HCT116 (cell line): ENCODE measurements around the gene ADAM10. TPM values are rescaled to one million over a fixed set of nuclear protein-coding genes. Genes with fewer than 3 reads are reported as not detected.

Experiments used
- ATAC-seq: fragments of 200-7000 bp; cut with Tn5 transposase; 2 replicates; pipeline ENCODE4 v1.9.1; 2020; ENCODE audit warnings: mild to moderate bottlenecking, moderate library complexity
- BruUV-seq: library from RNA; stranded (reverse); fragments of 400-500 nt; replicated peaks from 2 replicates; lab custom pipeline; 2021; lab: Mats Ljungman, UMichigan
- CTCF ChIA-PET: fragments of 300-600 bp; sonication (Branson Sonifier 250); formaldehyde crosslinking; loops from one replicate; lab custom pipeline; 2021; ENCODE audit warnings: antibody characterized with exemption; lab: Charles Lee
- POLR2A ChIA-PET: fragments of 300-600, 350-600 bp; sonication (Branson Sonifier 250); formaldehyde crosslinking; loops from one replicate; lab custom pipeline; 2021; ENCODE audit warnings: antibody characterized with exemption; lab: Charles Lee
- RAD21 ChIA-PET, 2 experiments: fragments of 300-600 bp; sonication (Branson Sonifier 250); formaldehyde crosslinking; loops; one replicate each; lab custom pipeline; 2023; ENCODE audit warnings: low total read pairs in 2 of 2; ENCODE audit not compliant: uncharacterized antibody in 2 of 2, unreplicated experiment in 2 of 2, low non-redundant PET in 1 of 2; lab: Charles Lee
- DNase-seq: peaks from one replicate; pipeline ENCODE4 v3.0.0-alpha.2; 2010; ENCODE audit warnings: low read depth, low spot score
- H2AFZ ChIP-seq: fragments of 200-600 bp; shearing (Covaris generic), sonication (generic); 2 replicates; pipeline ENCODE4 v1.6.1; 2017; ENCODE audit warnings: low read depth, mixed run types, mixed read lengths, antibody characterized with exemption, low read length; ENCODE audit not compliant: poor library complexity, severe bottlenecking
- H3K27ac ChIP-seq: 2 replicates; pipeline ENCODE4 v1.5.1; 2012; ENCODE audit warnings: low read depth, low read length
- H3K27me3 ChIP-seq: fragments of 200-600 bp; sonication (generic); 2 replicates; pipeline ENCODE4 v1.6.1; 2016; ENCODE audit warnings: mixed run types, low read length, mixed read lengths; ENCODE audit not compliant: insufficient read depth
- H3K36me3 ChIP-seq, 2 experiments: fragments of 200-500 bp in 1 of 2; fragments of 200-600 bp in 1 of 2; sonication (Bioruptor generic) in 1 of 2; sonication (generic) in 1 of 2; 2 replicates each; pipeline versions ENCODE4 v1.5.1 to v1.6.1; 2014 to 2016; ENCODE audit warnings: low read length in 2 of 2, inconsistent platforms in 1 of 2, mixed read lengths in 1 of 2, mixed run types in 1 of 2; ENCODE audit not compliant: insufficient read depth in 2 of 2, control insufficient read depth in 1 of 2
- H3K4me1 ChIP-seq, 2 experiments: fragments of 200-600 bp in 1 of 2; sonication (generic) in 1 of 2; 2 replicates each; pipeline versions ENCODE4 v1.5.1 to v1.6.1; 2012 to 2017; ENCODE audit warnings: low read length in 2 of 2, inconsistent platforms in 1 of 2, mild to moderate bottlenecking in 1 of 2, mixed read lengths in 1 of 2, mixed run types in 1 of 2, moderate library complexity in 1 of 2; ENCODE audit not compliant: insufficient read depth in 2 of 2, control insufficient read depth in 1 of 2
- H3K4me2 ChIP-seq: fragments of 200-600 bp; sonication (generic); 2 replicates; pipeline ENCODE4 v1.6.1; 2017; ENCODE audit warnings: mixed run types, low read length, mixed read lengths
- H3K4me3 ChIP-seq, 2 experiments: fragments of 200-600 bp in 1 of 2; sonication (generic) in 1 of 2; replicated peaks in 1 of 2; 2 replicates each; pipeline ENCODE4 v1.5.1; 2011 to 2016; ENCODE audit warnings: low read length in 2 of 2, control low read depth in 1 of 2, low read depth in 1 of 2, mild to moderate bottlenecking in 1 of 2, mixed read lengths in 1 of 2, mixed run types in 1 of 2
- H3K79me2 ChIP-seq: fragments of 200-600 bp; sonication (generic); 2 replicates; pipeline ENCODE4 v1.6.1; 2017; ENCODE audit warnings: mild to moderate bottlenecking, mixed run types, low read length, moderate library complexity, mixed read lengths; ENCODE audit not compliant: insufficient read depth
- H3K9ac ChIP-seq: fragments of 200-600 bp; sonication (generic); 2 replicates; pipeline ENCODE4 v1.6.1; 2016; ENCODE audit warnings: low read length, mixed read lengths
- H3K9me2 ChIP-seq: fragments of 200-600 bp; sonication (generic), shearing (Covaris generic); 2 replicates; pipeline ENCODE4 v1.6.1; 2017; ENCODE audit warnings: mixed run types, mild to moderate bottlenecking, moderate library complexity; ENCODE audit not compliant: insufficient read depth
- H3K9me3 ChIP-seq, 2 experiments: fragments of 200-500 bp in 1 of 2; fragments of 200-600 bp in 1 of 2; sonication (Bioruptor generic) in 1 of 2; sonication (generic) in 1 of 2; 2 replicates each; pipeline ENCODE4 v1.6.1; 2014 to 2017; ENCODE audit warnings: low read length in 2 of 2, mixed read lengths in 2 of 2, inconsistent platforms in 1 of 2, low read depth in 1 of 2, mild to moderate bottlenecking in 1 of 2, mixed run types in 1 of 2, moderate library complexity in 1 of 2; ENCODE audit not compliant: control insufficient read depth in 1 of 2, insufficient read depth in 1 of 2
- H4K20me1 ChIP-seq: fragments of 200-600 bp; sonication (generic), shearing (Covaris generic); 2 replicates; pipeline ENCODE4 v1.6.1; 2017; ENCODE audit warnings: mixed run types, mild to moderate bottlenecking, moderate library complexity; ENCODE audit not compliant: insufficient read depth
- ATF3 ChIP-seq: IDR thresholded peaks from 2 replicates; pipeline ENCODE4 v1.6.1; 2012
- CBX3 ChIP-seq: IDR thresholded peaks from 2 replicates; pipeline ENCODE4 v1.6.1; 2012; ENCODE audit warnings: low read depth
- CEBPB ChIP-seq: IDR thresholded peaks from 2 replicates; pipeline ENCODE4 v1.6.1; 2012; ENCODE audit warnings: low read depth
- CTCF ChIP-seq, 3 experiments: fragments of 200-600 bp in 1 of 3; sonication (generic) in 1 of 3; IDR thresholded peaks in 2 of 3; conservative IDR thresholded peaks in 1 of 3; 2 replicates each; pipeline ENCODE4 v1.5.1; 2012 to 2017; ENCODE audit warnings: low read depth in 2 of 3, low read length in 2 of 3, antibody characterized with exemption in 1 of 3, borderline replicate concordance in 1 of 3, control low read depth in 1 of 3, mild to moderate bottlenecking in 1 of 3, mixed read lengths in 1 of 3, mixed run types in 1 of 3, moderate library complexity in 1 of 3; ENCODE audit not compliant: insufficient read depth in 1 of 3
- EGR1 ChIP-seq: IDR thresholded peaks from 2 replicates; pipeline ENCODE4 v1.6.1; 2012; ENCODE audit warnings: low read depth
- ELF1 ChIP-seq: IDR thresholded peaks from 2 replicates; pipeline ENCODE4 v1.6.1; 2012; ENCODE audit warnings: low read depth, borderline replicate concordance
- EZH2 ChIP-seq: fragments of 200-600 bp; sonication (generic); IDR thresholded peaks from 2 replicates; pipeline ENCODE4 v1.6.1; 2017; ENCODE audit warnings: antibody characterized with exemption, mixed run types
- EZH2phosphoT487 ChIP-seq: fragments of 200-600 bp; IDR thresholded peaks from 2 replicates; pipeline ENCODE4 v1.6.1; 2018; ENCODE audit warnings: antibody characterized with exemption, borderline replicate concordance
- POLR2AphosphoS5 ChIP-seq: IDR thresholded peaks from 2 replicates; pipeline ENCODE4 v1.6.1; 2011; ENCODE audit warnings: mild to moderate bottlenecking, low read depth, low read length, moderate library complexity
- RAD21 ChIP-seq: IDR thresholded peaks from 2 replicates; pipeline ENCODE4 v1.6.1; 2012; ENCODE audit warnings: low read depth, mild to moderate bottlenecking
- SP1 ChIP-seq: IDR thresholded peaks from 2 replicates; pipeline ENCODE4 v1.6.1; 2012; ENCODE audit warnings: low read depth
- ZBTB33 ChIP-seq: IDR thresholded peaks from 2 replicates; pipeline ENCODE4 v1.6.1; 2011; ENCODE audit warnings: mild to moderate bottlenecking, low read length, moderate library complexity; ENCODE audit not compliant: insufficient replicate concordance; ENCODE audit errors: extremely low read depth
- intact Hi-C: fragments of 100-400 bp; cut with micrococcal nuclease; formaldehyde crosslinking; loops from 2 replicates; pipeline ENCODE4 v1.10.0; 2022
- total RNA-seq: library from RNA; stranded (reverse); gene quantifications from one replicate; pipeline ENCODE4 v1.2.1, GENCODE V29; 2021; ENCODE audit not compliant: unreplicated experiment

The ADAM10 gene
- total RNA-seq, 1 experiment from 2014 or later = 158 TPM

- no peak for ATAC-seq
- BruUV-seq = no TSS peak
- POLR2A ChIA-PET = interaction anchor here (0.7 to 1.1 kb wide), 2 partner anchors 12 to 26 kb away, joined by 3 to 5 read pairs; no protein-coding TSS in a partner anchor
- no peaks in the 10 kb centered on the region for H3K9me2 ChIP-seq
- no peak overlapping the region for H2AFZ ChIP-seq
- no peak for TF ChIP-seq EZH2phosphoT487
- TF ChIP-seq CTCF (IDR thresholded peaks at IDR 0.05 in 2 of 3, conservative IDR thresholded peaks at IDR 0.05 in 1 of 3; ENCODE audit: borderline replicate concordance in 1 of 3, insufficient read depth in 1 of 3, low read depth in 2 of 3, low read length in 2 of 3) = no peak
- no peak for TF ChIP-seq RAD21
- no peak for TF ChIP-seq EZH2
- TF ChIP-seq POLR2AphosphoS5 = no peak
- no peak for TF ChIP-seq SP1
- no peak for TF ChIP-seq EGR1
- no peak for TF ChIP-seq ELF1
- TF ChIP-seq CBX3 = no peak
- TF ChIP-seq ATF3 = no peak
- TF ChIP-seq ZBTB33 = no peak
- no peak for TF ChIP-seq CEBPB
- TF ChIP-seq, all 23 proteins: peak for 0
- RAD21 ChIA-PET = no interaction called here
- H4K20me1 ChIP-seq = no peaks in the 10 kb centered on the region
- intact Hi-C loops = no loop called here
- H3K79me2 ChIP-seq = no peaks in the 10 kb centered on the region
- H3K27ac ChIP-seq = no peak overlapping the region
- H3K4me2 ChIP-seq = no peak overlapping the region
- H3K4me1 ChIP-seq = no peaks in the 10 kb centered on the region
- no peaks in the 10 kb centered on the region for H3K36me3 ChIP-seq
- no peaks in the 10 kb centered on the region for H3K27me3 ChIP-seq
- H3K9me3 ChIP-seq = peaks cover 0 to 4% of the 10 kb centered on the region in 2 experiments; a peak in 1 of 4 replicates
- CTCF ChIA-PET = no interaction called here
- H3K9ac ChIP-seq = no peak overlapping the region
- DNase-seq = no peak
- no peak overlapping the region for H3K4me3 ChIP-seq
Observed at GRCh38 chr15:58585693-58586443, 163.6 kb downstream of the ADAM10 start.
